Activated CD8-positive, alpha-beta memory T cell treated with anti-CD3 and anti-CD28 coated beads, Interleukin-2, amount 50 U/mL, for 1 hour (primary cell): ENCODE measurements around the gene SPDL1.

Experiments used
- DNase-seq: peaks from one replicate; pipeline ENCODE4 v3.0.0-alpha.2; 2020; ENCODE audit errors: extremely low read depth

Gene SPDL1

DNA sequence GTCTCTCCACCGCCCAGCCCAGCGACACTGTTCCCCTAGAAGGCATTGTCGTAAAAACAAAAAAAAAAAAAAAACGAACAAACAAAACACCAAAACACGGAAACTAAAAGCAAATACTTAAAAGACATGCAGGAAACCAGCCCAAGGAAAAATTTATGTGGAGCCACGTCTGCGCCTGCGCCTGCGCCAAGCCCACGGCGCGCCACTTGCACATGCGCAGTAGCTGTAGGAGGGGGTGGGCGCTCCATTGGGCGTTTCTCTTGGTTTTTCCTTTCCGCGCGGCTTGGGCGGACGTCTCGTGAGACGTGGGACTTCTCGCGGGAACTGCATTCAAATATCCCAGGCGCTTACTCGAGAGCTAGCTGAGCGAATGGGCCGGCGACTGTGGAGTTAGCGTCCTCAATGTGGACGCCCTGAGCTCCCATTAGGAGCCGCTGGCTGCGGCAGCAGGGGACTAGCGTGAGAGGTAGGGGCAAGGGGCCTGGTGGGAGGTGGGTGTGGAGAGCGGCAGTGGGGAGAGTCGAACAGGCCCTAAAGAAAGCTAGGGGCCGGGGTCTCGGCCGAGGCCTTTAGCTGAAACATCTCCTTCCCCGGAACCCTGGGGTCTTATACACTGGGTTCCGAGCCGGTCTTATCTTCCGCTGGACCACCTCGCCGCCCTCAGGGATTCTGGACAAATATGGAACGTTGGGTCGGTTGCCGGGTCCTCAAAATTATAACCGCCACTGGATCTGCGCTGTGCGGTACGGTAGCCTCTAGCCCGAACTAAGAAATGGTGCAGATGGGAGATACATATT, at the start of gene SPDL1:
Gene SPDL1 (plus strand): TSS at position 350 of the 797 bp plus-strand sequence. CDS start 4,644 bp downstream, outside the sequence.
- DNase-seq = peak; percentile 82

GRCh38 chr5:169534311-169534880, 49.2 kb upstream of the SPDL1 start:
- no peak for DNase-seq

DNA sequence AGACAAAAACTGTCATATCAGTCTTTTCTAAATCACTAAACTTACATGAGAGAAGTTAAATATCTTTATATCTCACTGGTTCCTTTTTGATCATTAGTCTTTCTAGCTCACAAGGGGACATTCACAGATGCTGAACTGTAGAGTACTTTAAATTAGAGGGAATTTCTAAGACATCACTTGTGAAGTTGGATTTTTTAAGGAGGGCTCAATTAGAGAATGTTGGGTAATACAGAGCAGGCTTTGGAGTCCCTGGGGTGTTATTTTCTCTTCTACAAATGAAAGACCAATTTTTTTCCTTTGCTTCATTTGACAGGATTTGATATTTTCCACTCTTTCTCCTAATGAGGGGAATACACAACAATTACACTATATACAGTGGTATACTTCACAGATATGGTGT, 48.6 kb upstream of the SPDL1 start:
- DNase-seq = no peak

GRCh38 chr5:169538944-169539343, 44.6 kb upstream of the SPDL1 start:
- DNase-seq = no peak

DNA sequence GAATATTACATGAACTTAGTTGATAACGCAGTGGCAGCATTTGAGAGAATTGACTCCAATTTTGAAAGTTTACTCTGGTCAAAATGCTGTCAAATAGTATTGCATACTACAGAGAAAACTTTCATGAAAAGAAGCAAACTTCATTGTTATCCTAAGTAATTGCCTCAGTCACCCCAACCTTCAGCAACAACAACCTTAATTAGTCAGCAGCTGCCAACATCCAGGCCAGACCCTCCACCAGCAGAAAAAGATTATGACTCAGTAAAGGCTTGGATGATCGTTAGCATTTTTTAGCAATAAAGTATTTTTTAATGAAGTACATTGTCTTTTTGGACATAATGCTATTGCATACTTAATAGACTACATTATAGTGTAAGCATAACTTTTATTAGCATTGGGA, 40.8 kb upstream of the SPDL1 start:
- DNase-seq = no peak

GRCh38 chr5:169544264-169544950, 39.2 kb upstream of the SPDL1 start:
- no peak for DNase-seq

DNA sequence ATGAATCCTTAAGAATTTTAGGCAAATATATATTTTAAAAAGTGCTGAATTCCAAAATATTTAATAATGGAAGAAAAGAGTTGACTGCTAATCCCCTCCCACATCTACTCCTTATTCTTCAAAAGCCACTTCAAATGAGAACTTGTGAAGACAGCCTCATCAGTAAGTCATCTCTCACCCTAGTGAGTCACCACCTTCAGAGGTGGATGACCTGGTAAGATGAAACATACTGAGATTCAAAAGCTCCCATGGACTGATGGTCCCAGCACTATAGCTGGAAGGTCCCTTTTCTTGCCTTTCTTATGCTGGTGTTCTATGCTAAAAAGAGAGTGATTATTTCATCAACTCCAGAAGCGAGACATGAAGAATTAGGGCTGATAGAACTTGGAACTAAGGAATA, 37.8 kb upstream of the SPDL1 start:
- DNase-seq = no peak

DNA sequence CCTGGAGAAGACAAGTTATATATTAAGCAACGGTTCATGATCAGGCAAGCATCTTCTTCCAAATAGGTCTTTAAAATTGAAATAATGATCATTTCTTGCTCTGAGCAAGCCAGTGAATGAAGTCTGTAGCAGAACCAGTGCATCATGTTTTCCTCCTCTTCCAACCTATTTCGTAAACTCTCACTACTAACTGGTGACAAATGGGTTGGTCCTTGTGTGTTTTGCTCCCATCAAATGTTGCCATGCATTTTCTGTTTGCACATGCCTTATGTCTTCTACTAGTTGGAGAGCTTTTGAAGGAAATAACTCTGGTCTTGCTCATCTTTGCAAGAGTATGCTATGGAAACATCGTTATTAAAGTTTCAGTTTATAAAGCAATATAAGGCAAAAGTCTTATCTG, 37.2 kb upstream of the SPDL1 start:
- DNase-seq = no peak

- no peak for DNase-seq
These were observed 36.1 kb upstream of the SPDL1 start for GRCh38 chr5:169547508-169547907.

DNA sequence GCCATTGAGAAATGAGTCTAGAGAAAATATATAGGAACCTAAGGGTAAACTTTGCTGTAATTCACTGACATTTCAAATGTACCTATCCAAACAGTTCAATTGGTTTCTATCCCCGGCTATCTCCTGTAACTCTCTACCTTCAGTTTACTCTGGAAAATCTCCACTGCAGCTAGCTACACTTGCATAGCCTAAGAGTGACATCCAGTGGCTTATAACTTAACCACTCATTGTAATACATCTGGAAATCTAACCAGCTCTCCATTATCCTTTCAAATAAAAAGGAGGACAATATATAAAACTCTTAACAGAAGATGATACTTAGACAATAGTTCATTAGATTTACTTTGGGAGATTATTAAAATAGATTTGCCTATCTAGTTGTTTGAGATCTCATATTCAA, 35.3 kb upstream of the SPDL1 start:
- DNase-seq = no peak

GRCh38 chr5:169549453-169550100, 34.0 kb upstream of the SPDL1 start:
- DNase-seq = no peak

GRCh38 chr5:169550227-169550626, 33.3 kb upstream of the SPDL1 start:
- DNase-seq = no peak

- no peak for DNase-seq
These were observed 32.4 kb upstream of the SPDL1 start for GRCh38 chr5:169551146-169551545.

DNA sequence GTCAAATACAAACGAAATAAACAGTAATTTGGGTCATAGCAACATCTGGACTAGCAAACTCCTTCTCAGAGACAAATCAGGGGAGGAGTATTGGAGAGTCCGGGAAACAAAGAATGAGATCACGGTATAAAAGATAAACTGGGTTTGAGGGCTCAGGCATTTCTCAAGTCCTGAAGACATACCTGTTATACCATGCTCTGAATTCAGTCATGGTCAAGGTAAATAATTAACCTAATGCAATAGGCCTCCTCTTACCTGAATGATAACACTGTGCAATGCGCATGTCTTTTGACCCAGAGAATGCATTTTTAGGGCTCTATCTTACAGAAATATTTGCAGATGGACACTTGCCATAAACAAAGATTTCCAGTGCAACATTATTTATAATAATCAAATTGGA, 31.9 kb upstream of the SPDL1 start:
- no peak for DNase-seq

GRCh38 chr5:169554251-169554650, 29.3 kb upstream of the SPDL1 start:
- no peak for DNase-seq

DNA sequence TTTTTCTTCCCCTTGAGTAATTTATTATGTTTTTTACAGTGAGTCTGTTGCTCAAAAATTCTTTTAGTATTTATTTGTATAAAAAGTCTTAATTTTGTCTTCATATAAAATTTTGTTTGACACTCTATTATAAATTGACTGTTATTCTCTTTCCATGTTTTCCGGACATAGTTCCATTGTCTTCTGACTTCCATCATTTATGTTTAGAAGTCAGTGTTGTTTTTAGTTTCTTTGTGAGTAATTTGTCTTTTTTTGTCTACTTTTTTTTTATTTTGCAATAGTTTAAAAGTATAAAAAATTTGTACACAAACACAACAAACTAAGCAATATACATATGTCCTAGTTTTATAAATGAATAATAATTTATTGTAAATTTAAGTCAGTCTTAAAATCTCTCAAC, 25.7 kb upstream of the SPDL1 start:
- DNase-seq = no peak

DNA sequence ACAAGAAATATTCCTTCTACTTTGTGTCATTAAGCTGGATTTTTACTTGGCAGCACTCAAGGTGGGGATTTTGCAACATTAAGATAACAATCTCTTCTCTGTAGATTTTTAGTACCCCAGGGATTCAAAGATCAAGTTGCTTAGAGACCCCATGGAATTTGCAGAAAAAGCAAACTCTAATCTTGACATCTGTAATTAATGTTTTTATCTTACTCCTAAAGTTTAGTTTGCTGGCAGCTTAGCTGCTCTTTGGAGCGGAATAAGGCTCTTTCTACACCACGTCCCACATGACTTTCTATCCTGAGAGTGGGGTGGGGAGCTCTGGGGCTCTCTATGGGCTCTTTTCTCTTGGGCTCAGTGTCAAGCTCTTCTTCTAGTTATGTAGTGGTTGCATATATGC, 21.7 kb upstream of the SPDL1 start:
- no peak for DNase-seq

DNA sequence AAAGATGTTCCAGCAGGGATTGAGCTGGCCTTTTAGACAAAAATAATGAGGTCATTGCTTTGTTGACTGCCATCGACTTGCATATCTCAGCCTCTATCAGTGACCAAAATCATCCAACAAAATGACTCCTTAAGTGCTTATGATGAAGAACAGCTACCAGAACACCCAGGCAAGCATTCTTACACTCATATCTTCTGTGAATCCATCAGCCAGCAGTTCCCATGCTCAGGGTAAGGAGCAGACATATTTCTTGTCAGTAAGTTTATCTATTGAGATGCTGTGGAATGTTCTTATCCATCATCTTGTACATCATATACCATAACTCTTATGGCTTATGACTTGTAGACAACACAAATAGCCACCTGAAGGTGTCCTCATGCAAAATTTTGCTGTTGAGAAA, 20.2 kb upstream of the SPDL1 start:
- no peak for DNase-seq

- no peak for DNase-seq
These were observed 17.4 kb upstream of the SPDL1 start for GRCh38 chr5:169566202-169566601.

- DNase-seq = no peak
These were observed 16.5 kb upstream of the SPDL1 start for GRCh38 chr5:169567079-169567478.

GRCh38 chr5:169569513-169569912, 14.1 kb upstream of the SPDL1 start:
- no peak for DNase-seq

DNA sequence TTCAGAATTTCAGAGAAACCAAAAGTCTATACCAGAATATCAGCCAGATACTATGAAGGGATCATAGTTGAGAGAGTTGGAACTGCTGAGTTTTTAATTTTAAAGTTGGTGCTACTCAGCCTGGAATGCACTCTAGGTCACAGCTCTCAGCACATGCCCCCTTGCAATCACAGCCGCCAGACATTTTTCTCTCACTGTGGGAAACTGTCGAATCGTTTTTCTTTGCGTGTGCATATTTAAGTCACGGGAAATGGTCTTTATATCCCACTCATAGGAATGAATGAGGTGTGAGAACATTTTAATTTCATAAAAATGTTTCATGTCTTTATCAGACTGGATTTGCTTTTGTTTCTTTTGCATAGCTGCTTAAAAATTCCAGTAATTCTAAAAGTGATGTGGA, 12.2 kb upstream of the SPDL1 start:
- no peak for DNase-seq
